Measurements from ENCODE around the gene HSFX3. TPM values are rescaled to one million over a fixed set of nuclear protein-coding genes. Genes with fewer than 3 reads are reported as not detected.

The HSFX3 gene
- total RNA-seq, 1 donor from 2014 or later: not detected

- Histone ChIP-seq H3K9me3 (no peaks in the 10 kb centered on the region), H3K27ac (no peak overlapping the region), H3K27me3 (ENCODE audit: low read depth) (no peaks in the 10 kb centered on the region), H3K4me3 (no peak overlapping the region), H3K4me1 (no peaks in the 10 kb centered on the region), H3K36me3 (no peaks in the 10 kb centered on the region)
- intact Hi-C loops (cut with DNase I): no loop called here
- no peak for DNase-seq
- ATAC-seq: no peak
- no peak for TF ChIP-seq CTCF (IDR thresholded peaks at IDR 0.05)
These were observed 22.0 kb upstream of the HSFX3 start for GRCh38 chrX:149571770-149572169.

- no peak for ATAC-seq
- Histone ChIP-seq H3K4me1 (no peaks in the 10 kb centered on the region), H3K27me3 (ENCODE audit: low read depth) (no peaks in the 10 kb centered on the region), H3K9me3 (no peaks in the 10 kb centered on the region), H3K36me3 (no peaks in the 10 kb centered on the region), H3K4me3 (no peak overlapping the region), H3K27ac (no peak overlapping the region)
- TF ChIP-seq CTCF (IDR thresholded peaks at IDR 0.05): no peak
- no peak for DNase-seq
- intact Hi-C loops (cut with DNase I): no loop called here
These were observed 20.9 kb upstream of the HSFX3 start for GRCh38 chrX:149570668-149571067.

- H3K27me3 ChIP-seq (ENCODE audit: low read depth): no peaks in the 10 kb centered on the region
- H3K9me3 ChIP-seq: no peaks in the 10 kb centered on the region
- no peak for ATAC-seq
- H3K4me3 ChIP-seq: no peak overlapping the region
- no peak overlapping the region for H3K27ac ChIP-seq
- no peak for DNase-seq
- no peaks in the 10 kb centered on the region for H3K4me1 ChIP-seq
- H3K36me3 ChIP-seq: no peaks in the 10 kb centered on the region
- intact Hi-C loops (cut with DNase I): no loop called here
- no peak for TF ChIP-seq CTCF (IDR thresholded peaks at IDR 0.05)
These were observed 20.0 kb upstream of the HSFX3 start for GRCh38 chrX:149569770-149570169.

- Histone ChIP-seq H3K9me3 (no peaks in the 10 kb centered on the region), H3K4me1 (no peaks in the 10 kb centered on the region), H3K27ac (no peak overlapping the region), H3K36me3 (no peaks in the 10 kb centered on the region), H3K4me3 (no peak overlapping the region), H3K27me3 (ENCODE audit: low read depth) (no peaks in the 10 kb centered on the region)
- ATAC-seq (no peak), DNase-seq (no peak)
- TF ChIP-seq CTCF (IDR thresholded peaks at IDR 0.05): no peak
- intact Hi-C loops (cut with DNase I): no loop called here
These were observed 19.1 kb upstream of the HSFX3 start for GRCh38 chrX:149568701-149569296.

- no peaks in the 10 kb centered on the region for H3K36me3 ChIP-seq
- H3K27ac ChIP-seq: no peak overlapping the region
- H3K9me3 ChIP-seq: no peaks in the 10 kb centered on the region
- no peak for TF ChIP-seq CTCF (IDR thresholded peaks at IDR 0.05)
- ATAC-seq (no peak), DNase-seq (no peak)
- intact Hi-C loops (cut with DNase I): no loop called here
- H3K27me3 ChIP-seq (ENCODE audit: low read depth): no peaks in the 10 kb centered on the region
- H3K4me1 ChIP-seq: no peaks in the 10 kb centered on the region
- H3K4me3 ChIP-seq: no peak overlapping the region
These were observed 18.1 kb upstream of the HSFX3 start for GRCh38 chrX:149567621-149568417.

All from lower lobe of right lung (tissue), 2 donors.